K562 (cell line): ENCODE data around the gene KLHL30. TPM values are rescaled to one million over a fixed set of nuclear protein-coding genes. Genes with fewer than 3 reads are reported as not detected.

Experiments
- ATAC-seq: fragments of 200-7000 bp; cut with Tn5 transposase; 3 replicates; pipeline ENCODE4 v1.9.1; 2020; ENCODE audit warnings: moderate library complexity
- BruUV-seq: library from RNA; stranded (reverse); fragments of 400-500 nt; replicated peaks from 2 replicates; lab custom pipeline; 2021; lab: Mats Ljungman, UMichigan
- CTCF ChIA-PET: fragments of 300-600 bp; formaldehyde crosslinking; extraction: SDS; loops from one replicate; lab custom pipeline; 2021; ENCODE audit warnings: low intra/inter-chr PET ratio; lab: Yijun Ruan, JAX
- POLR2A ChIA-PET: fragments of 300-600, 350-650 bp; sonication (Branson Sonifier 250); formaldehyde crosslinking; extraction: SDS; loops from one replicate; lab custom pipeline; 2021; ENCODE audit warnings: antibody characterized with exemption, inconsistent platforms; lab: Yijun Ruan, JAX
- DNase-seq, 4 experiments: peaks; one replicate each; pipeline versions ENCODE4 v3.0.0 to v3.0.0-alpha.2; 2011 to 2018; ENCODE audit warnings: low spot score in 3 of 4, mixed read lengths in 3 of 4; ENCODE audit errors: extremely low read depth in 1 of 4
- FAIRE-seq: peaks from 2 replicates; lab custom pipeline; 2011; peaks lifted over from hg19 to GRCh38; lab: Jason Lieb, UNC
- H2AFZ ChIP-seq: 2 replicates; pipeline ENCODE4 v1.6.0; 2011; ENCODE audit warnings: low read depth, low read length, control low read depth, inconsistent platforms
- H3K27ac ChIP-seq: fragments of 200-600 bp; 3 replicates; pipeline ENCODE4 v1.8.0; 2011; ENCODE audit warnings: low read depth, mild to moderate bottlenecking, control low read depth, inconsistent platforms, low read length, moderate library complexity, mixed read lengths; ENCODE audit errors: extremely low read depth
- H3K27me3 ChIP-seq, 2 experiments: fragments of 300-600 bp in 1 of 2; 2 replicates in 1 of 2; 3 replicates in 1 of 2; pipeline versions ENCODE4 v1.6.0 to v1.8.0; 2011; ENCODE audit warnings: inconsistent platforms in 2 of 2, low read length in 2 of 2, mild to moderate bottlenecking in 1 of 2, mixed read lengths in 1 of 2, moderate library complexity in 1 of 2; ENCODE audit not compliant: control insufficient read depth in 2 of 2, insufficient read depth in 2 of 2
- H3K36me3 ChIP-seq: fragments of 300-600 bp; 3 replicates; pipeline ENCODE4 v1.8.0; 2011; ENCODE audit warnings: mild to moderate bottlenecking, low read length, inconsistent platforms; ENCODE audit not compliant: control insufficient read depth, insufficient read depth
- H3K4me1 ChIP-seq, 2 experiments: fragments of 200-600 bp in 1 of 2; replicated peaks in 1 of 2; 2 replicates in 1 of 2; 3 replicates in 1 of 2; pipeline versions ENCODE4 v1.5.1 to v1.8.0; 2011; ENCODE audit warnings: inconsistent platforms in 2 of 2, low read length in 2 of 2, mild to moderate bottlenecking in 1 of 2, mixed read lengths in 1 of 2, moderate library complexity in 1 of 2; ENCODE audit not compliant: control insufficient read depth in 2 of 2, insufficient read depth in 2 of 2
- H3K4me2 ChIP-seq: 2 replicates; pipeline ENCODE4 v1.6.1; 2011; ENCODE audit warnings: low read length, control low read depth, inconsistent platforms, mixed read lengths; ENCODE audit not compliant: insufficient read depth
- H3K4me3 ChIP-seq: fragments of 200-600 bp; sonication (generic), shearing (Covaris generic); 2 replicates; pipeline ENCODE4 v1.5.1; 2016; ENCODE audit warnings: control low read depth, inconsistent platforms
- H3K79me2 ChIP-seq: fragments of 200-600 bp; 3 replicates; pipeline ENCODE4 v1.8.0; 2011; ENCODE audit warnings: low read length, inconsistent platforms; ENCODE audit not compliant: control insufficient read depth, insufficient read depth
- H3K9ac ChIP-seq, 2 experiments: 2 replicates each; pipeline versions ENCODE4 v1.6.0 to v1.6.1; 2011; ENCODE audit warnings: low read depth in 2 of 2, low read length in 2 of 2, control low read depth in 1 of 2, inconsistent platforms in 1 of 2, mild to moderate bottlenecking in 1 of 2, mixed read lengths in 1 of 2; ENCODE audit not compliant: insufficient read depth in 1 of 2
- H3K9me1 ChIP-seq: one replicate; pipeline ENCODE4 v1.6.0; 2011; ENCODE audit warnings: inconsistent platforms, mild to moderate bottlenecking, low read length, moderate library complexity; ENCODE audit not compliant: control insufficient read depth, insufficient read depth
- H3K9me3 ChIP-seq: replicated peaks from 2 replicates; pipeline ENCODE4 v1.5.1; 2011; ENCODE audit warnings: low read depth, low read length, inconsistent platforms; ENCODE audit not compliant: control insufficient read depth, insufficient read depth
- H4K20me1 ChIP-seq: replicated peaks from 2 replicates; pipeline ENCODE4 v1.6.1; 2011; ENCODE audit warnings: low read length, inconsistent platforms, mixed read lengths; ENCODE audit not compliant: control insufficient read depth, insufficient read depth
- ATF7 ChIP-seq: fragments of 450-650 bp; IDR thresholded peaks from 2 replicates; pipeline ENCODE4 v1.7.1; 2014; ENCODE audit warnings: mild to moderate bottlenecking, moderate library complexity
- CHAMP1 ChIP-seq: fragments of 450-650 bp; IDR thresholded peaks from 2 replicates; pipeline ENCODE4 v1.6.1; 2016; ENCODE audit warnings: mild to moderate bottlenecking
- ELF1 ChIP-seq: fragments of 200-800 bp; sonication (Bioruptor generic); IDR thresholded peaks from 2 replicates; pipeline ENCODE4 v1.6.1; 2016; ENCODE audit warnings: missing genetic modification characterization, missing compliant biosample characterization
- ESRRA ChIP-seq: fragments of 450-650 bp; IDR thresholded peaks from 2 replicates; pipeline ENCODE4 v1.6.1; 2014; ENCODE audit warnings: low read depth, mild to moderate bottlenecking, moderate library complexity, borderline replicate concordance
- EZH2 ChIP-seq: IDR thresholded peaks from 2 replicates; pipeline ENCODE4 v1.6.1; 2012; ENCODE audit warnings: low read depth, mild to moderate bottlenecking, inconsistent platforms, low read length, borderline replicate concordance
- GABPA ChIP-seq: fragments of 200-800 bp; sonication (Bioruptor generic); conservative IDR thresholded peaks from 2 replicates; pipeline ENCODE4 v1.6.1; 2016; ENCODE audit warnings: low read depth, missing genetic modification characterization, missing compliant biosample characterization
- GTF2A2 ChIP-seq: IDR thresholded peaks from 2 replicates; pipeline ENCODE4 v1.6.1; 2016; ENCODE audit warnings: mild to moderate bottlenecking, missing genetic modification characterization, missing compliant biosample characterization
- KLF10 ChIP-seq: fragments of 250-450 bp; sonication (Bioruptor Pico); IDR thresholded peaks from 2 replicates; pipeline ENCODE4 v1.6.1; 2021; ENCODE audit warnings: matching md5 sums
- NCOA2 ChIP-seq, 2 experiments: fragments of 450-650 bp; IDR thresholded peaks; 2 replicates each; pipeline ENCODE4 v1.6.1; 2018; ENCODE audit warnings: mild to moderate bottlenecking in 2 of 2, moderate library complexity in 1 of 2; ENCODE audit not compliant: partially characterized antibody in 2 of 2
- WGBS: fragments of 100-300 bp; shearing (Covaris generic); methylation state at CpG from one replicate; pipeline ENCODE4 v1.1.6; 2016; ENCODE audit warnings: low coverage, mixed read lengths; ENCODE audit not compliant: insufficient coverage; ENCODE audit errors: missing lambda C conversion rate; 5-methylcytosine and 5-hydroxymethylcytosine counted together
- in situ Hi-C: fragments of 300-500 bp; cut with MboI; formaldehyde crosslinking; loops from 4 replicates; pipeline ENCODE4 v1.15.0; 2018; ENCODE audit warnings: inconsistent platforms, mixed read lengths
- intact Hi-C: fragments of 100-400 bp; cut with micrococcal nuclease; formaldehyde crosslinking; loops from 2 replicates; pipeline ENCODE4 v1.14.2; 2022
- polyA plus RNA-seq, 8 experiments: library from polyadenylated mRNA; depleted of rRNA in 4 of 8; stranded (reverse) in 5 of 8; unstranded in 3 of 8; fragments of >200 nt; fragmentation: Nextera tagmentation in 2 of 8; fragmentation: Illumina TruSeq in 1 of 8; extraction: Ambion mirVana in 2 of 8; extraction: Trizol in 1 of 8; gene quantifications; 2 replicates each; pipeline versions ENCODE4 v1.2.1 to v1.2.3, GENCODE V29; 2011 to 2014; ENCODE audit warnings: inconsistent platforms in 1 of 8, missing spikeins in 1 of 8
- total RNA-seq, 7 experiments: library from RNA; depleted of rRNA in 6 of 7; stranded (reverse); fragments of >200 nt in 6 of 7; fragmentation: Illumina TruSeq in 2 of 7; extraction: Trizol in 2 of 7; gene quantifications; 2 replicates each; pipeline versions ENCODE4 v1.2.1 to v1.2.3, GENCODE V29; 2011 to 2021; ENCODE audit warnings: low replicate concordance in 1 of 7
- TF ChIP-seq, protein P1 (sequence below), 2 experiments: fragments of 450-650 bp in 1 of 2; sonication (generic) in 1 of 2; formaldehyde crosslinking in 1 of 2; IDR thresholded peaks in 1 of 2; conservative IDR thresholded peaks in 1 of 2; 2 replicates each; pipeline versions ENCODE4 v1.6.1 to v1.8.1; 2016 to 2023; ENCODE audit warnings: mild to moderate bottlenecking in 2 of 2, moderate library complexity in 2 of 2, inconsistent platforms in 1 of 2, missing genetic modification reagents in 1 of 2

KLHL30 gene
- total and polyA plus RNA-seq, 9 of the 15 experiments (the other 6 are each of a cell fraction or from before 2014, with no cell fraction given): 0.04 TPM; not detected in 8

DNA sequence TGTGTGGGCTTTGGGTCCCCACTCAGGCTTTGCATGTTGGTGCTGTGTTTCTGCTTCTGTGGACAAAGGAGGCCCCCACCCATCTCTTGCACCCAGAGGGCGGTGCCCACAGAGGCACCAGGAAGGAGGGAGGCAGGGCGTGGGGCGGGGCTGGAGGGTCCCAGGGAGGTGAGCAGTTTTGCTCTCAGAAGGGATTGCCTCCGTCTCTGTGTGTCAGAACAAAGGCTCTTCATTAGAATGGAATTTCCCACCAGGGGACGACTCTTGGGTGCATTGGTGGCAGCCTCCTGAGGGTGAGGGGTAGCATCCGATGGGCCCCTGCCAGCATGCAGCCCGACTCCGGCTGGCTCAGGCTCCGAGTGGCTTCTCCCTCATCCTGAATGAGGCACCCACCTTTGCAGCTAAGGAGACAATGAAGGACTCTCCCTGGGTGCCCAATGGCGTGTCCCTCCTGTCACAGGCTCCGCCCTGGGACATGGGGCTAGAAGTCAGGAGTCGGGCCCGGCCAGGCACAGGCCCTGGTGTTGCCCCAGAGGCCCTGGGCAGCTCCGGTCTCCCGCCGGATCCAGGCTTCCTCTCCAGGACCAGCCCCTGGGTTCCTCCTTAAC lies 13.3 kb downstream of the KLHL30 start:
- Histone ChIP-seq H3K4me1 (peaks cover 0 to 38% of the 10 kb centered on the region in 2 experiments; a peak in 4 of 5 replicates), H3K4me3 (no peak overlapping the region)
- in situ Hi-C loops: no loop called here
- CTCF ChIA-PET: no interaction called here
- no peak for ATAC-seq
- TF ChIP-seq, protein P1, sequence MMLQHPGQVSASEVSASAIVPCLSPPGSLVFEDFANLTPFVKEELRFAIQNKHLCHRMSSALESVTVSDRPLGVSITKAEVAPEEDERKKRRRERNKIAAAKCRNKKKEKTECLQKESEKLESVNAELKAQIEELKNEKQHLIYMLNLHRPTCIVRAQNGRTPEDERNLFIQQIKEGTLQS (IDR thresholded peaks at IDR 0.05): no peak
- TF ChIP-seq, protein P1 (CRISPR knock-in tag; conservative IDR thresholded peaks at IDR 0.05): no peak
- no peak for TF ChIP-seq GABPA
- TF ChIP-seq NCOA2 (IDR thresholded peaks at IDR 0.05; ENCODE audit: partially characterized antibody in 2 of 2): no peak
- TF ChIP-seq GTF2A2 (tag): no peak
- no peak for TF ChIP-seq ESRRA
- TF ChIP-seq ATF7: no peak
- no peak for TF ChIP-seq ELF1 (tag)
- TF ChIP-seq KLF10 (CRISPR knock-in tag): no peak
- no peak for TF ChIP-seq EZH2
- no peak for TF ChIP-seq CHAMP1
- TF ChIP-seq, all 486 proteins: peak for 0
- H3K4me2 ChIP-seq: no peak overlapping the region
- BruUV-seq: no TSS peak
- no peak overlapping the region for H3K27ac ChIP-seq
- WGBS: 35% methylated on average over 8 of the region's 16 CpGs
- no peaks in the 10 kb centered on the region for H4K20me1 ChIP-seq
- no peak overlapping the region for H3K9ac ChIP-seq
- no peak overlapping the region for H2AFZ ChIP-seq
- intact Hi-C loops: no loop called here
- DNase-seq: no peak
- FAIRE-seq: no peak
- POLR2A ChIA-PET: interaction anchor here (0.6 kb wide), 1 partner anchor 86 kb away, joined by 3 read pairs; no protein-coding TSS in a partner anchor
- H3K27me3 ChIP-seq: no peaks in the 10 kb centered on the region
- H3K36me3 ChIP-seq: no peaks in the 10 kb centered on the region
- H3K9me1 ChIP-seq: no peaks in the 10 kb centered on the region
- no peaks in the 10 kb centered on the region for H3K9me3 ChIP-seq
- no peaks in the 10 kb centered on the region for H3K79me2 ChIP-seq
